HUES64 (cell line): ENCODE data around the gene FMN2.

Experiments
- H3K27ac ChIP-seq: 2 replicates; pipeline ENCODE4 v1.7.0; 2013; ENCODE audit warnings: low read depth, low read length, inconsistent platforms
- H3K27me3 ChIP-seq: 2 replicates; pipeline ENCODE4 v1.6.1; 2013; ENCODE audit warnings: mild to moderate bottlenecking, low read length; ENCODE audit not compliant: insufficient read depth
- H3K36me3 ChIP-seq: 2 replicates; pipeline ENCODE4 v1.6.1; 2013; ENCODE audit warnings: mild to moderate bottlenecking, low read length; ENCODE audit not compliant: insufficient read depth
- H3K4me1 ChIP-seq: 2 replicates; pipeline ENCODE4 v1.6.1; 2013; ENCODE audit warnings: mild to moderate bottlenecking, low read length, moderate library complexity; ENCODE audit not compliant: insufficient read depth
- H3K4me3 ChIP-seq: 2 replicates; pipeline ENCODE4 v1.5.1; 2013; ENCODE audit warnings: mild to moderate bottlenecking, low read length, moderate library complexity
- H3K9ac ChIP-seq: 2 replicates; pipeline ENCODE4 v1.6.1; 2013; ENCODE audit warnings: mild to moderate bottlenecking, low read depth, low read length
- H3K9me3 ChIP-seq: 2 replicates; pipeline ENCODE4 v1.6.1; 2013; ENCODE audit warnings: low read depth, low read length; ENCODE audit not compliant: insufficient read depth
- WGBS: fragments of 150-250, 120-280 bp; methylation state at CpG from one replicate; pipeline ENCODE4 v1.1.7; 2013; ENCODE audit warnings: missing lambda C conversion rate; 5-methylcytosine and 5-hydroxymethylcytosine counted together

Gene FMN2

DNA sequence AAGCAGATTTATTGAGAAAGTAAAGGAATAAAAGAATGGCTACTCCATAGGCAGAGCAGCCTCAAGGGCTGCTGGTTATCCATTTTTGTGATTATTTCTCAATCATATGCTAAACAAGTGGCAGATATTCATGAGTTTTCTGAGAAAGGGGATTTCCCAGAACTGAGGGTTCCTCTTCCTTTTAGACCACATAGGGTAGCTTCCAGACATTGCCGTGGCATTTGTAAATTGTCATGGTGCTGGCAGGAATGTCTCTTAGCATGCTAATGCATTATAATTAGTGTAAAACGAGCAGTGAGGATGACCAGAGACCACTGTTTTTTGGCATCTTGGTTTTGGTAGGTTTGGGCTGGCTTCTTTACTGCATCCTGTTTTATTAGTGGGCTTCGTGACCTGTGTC is 16.8 kb upstream of the FMN2 start:
- no peaks in the 10 kb centered on the region for H3K27me3 ChIP-seq
- WGBS = 67% methylated on average over 3 of the region's 3 CpGs
- H3K9me3 ChIP-seq = no peaks in the 10 kb centered on the region
- H3K4me3 ChIP-seq = no peak overlapping the region
- H3K36me3 ChIP-seq = no peaks in the 10 kb centered on the region
- H3K4me1 ChIP-seq = peaks cover 14% of the 10 kb centered on the region; the same call in 1 of the 2 replicates
- no peak overlapping the region for H3K27ac ChIP-seq
- H3K9ac ChIP-seq = no peak overlapping the region

DNA sequence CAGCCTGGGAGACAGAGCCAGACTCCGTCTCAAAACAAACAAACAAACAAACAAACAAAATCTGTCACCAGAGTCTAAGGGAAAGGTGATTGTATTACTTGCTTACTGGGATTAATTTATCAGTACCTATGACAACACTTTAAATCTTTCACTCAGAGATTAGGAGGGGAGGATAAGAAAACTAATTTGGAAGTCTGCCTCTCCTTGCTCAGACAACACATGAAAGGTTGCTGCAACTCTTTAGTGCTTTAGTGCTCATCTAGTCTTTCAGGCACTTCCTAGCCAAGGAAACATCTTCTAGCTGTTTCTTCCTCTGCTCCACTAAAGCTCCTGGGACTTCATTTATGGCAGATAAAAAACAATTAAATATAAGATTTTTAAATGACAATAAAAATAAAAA is 7.3 kb upstream of the FMN2 start:
- no CpG with 5 or more reads among the region's 1 CpG for WGBS

DNA sequence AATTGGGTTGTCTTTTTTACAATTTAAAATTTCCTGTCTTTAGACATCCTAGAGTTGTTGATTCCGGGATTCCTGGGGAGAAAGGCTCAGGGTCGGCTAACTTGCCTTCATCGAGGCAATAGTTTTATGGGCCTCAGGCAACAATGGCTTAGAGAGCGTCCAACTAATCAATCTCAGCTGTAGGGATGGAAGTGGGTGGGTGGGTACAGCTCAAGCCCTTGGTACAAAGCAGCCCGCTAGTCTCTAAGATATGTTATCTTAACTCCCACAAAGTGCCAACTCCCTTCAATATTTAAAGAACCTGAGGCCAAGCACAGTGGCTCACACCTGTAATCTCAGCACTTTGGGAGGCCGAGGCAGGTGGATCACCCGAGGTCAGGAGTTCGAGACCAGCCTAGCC is 6.9 kb upstream of the FMN2 start:
- H3K36me3 ChIP-seq = no peaks in the 10 kb centered on the region
- peaks cover 8% of the 10 kb centered on the region for H3K27me3 ChIP-seq
- WGBS = 77% methylated on average over 8 of the region's 8 CpGs
- 0 out of 2 replicates have a peak, but pooled peaks cover under 1% of the 10 kb centered on the region for H3K4me1 ChIP-seq
- H3K4me3 ChIP-seq = no peak overlapping the region
- no peaks in the 10 kb centered on the region for H3K9me3 ChIP-seq
- H3K9ac ChIP-seq = no peak overlapping the region
- H3K27ac ChIP-seq = no peak overlapping the region

More for the DNA sequence above, 7.3 kb upstream of the FMN2 start:
- no peaks in the 10 kb centered on the region for H3K9me3 ChIP-seq
- H3K9ac ChIP-seq = no peak overlapping the region
- no peaks in the 10 kb centered on the region for H3K4me1 ChIP-seq
- H3K27ac ChIP-seq = no peak overlapping the region
- H3K36me3 ChIP-seq = no peaks in the 10 kb centered on the region
- no peak overlapping the region for H3K4me3 ChIP-seq
- H3K27me3 ChIP-seq = peaks cover 4% of the 10 kb centered on the region

DNA sequence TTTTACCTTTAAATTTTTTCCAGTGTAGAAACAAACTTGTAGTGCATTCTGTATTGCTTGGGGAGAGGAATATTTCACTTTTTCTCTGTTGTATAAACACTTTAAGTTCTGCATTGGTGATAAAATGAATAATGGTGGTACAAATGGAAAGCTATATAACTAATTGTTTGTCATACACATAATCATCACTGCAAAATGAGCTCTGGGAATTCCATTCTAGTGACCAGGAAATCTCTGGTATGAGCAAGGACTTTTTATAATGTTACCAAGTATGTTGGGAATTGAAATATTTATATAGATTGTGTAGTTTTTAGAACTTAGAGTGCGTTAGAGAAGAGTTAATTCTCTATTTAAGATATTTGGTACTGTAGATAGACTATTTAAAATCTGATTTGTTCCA is 5.0 kb upstream of the FMN2 start:
- Histone ChIP-seq H3K27me3 (peaks cover 27% of the 10 kb centered on the region), H3K9ac (no peak overlapping the region), H3K4me1 (peaks cover 10% of the 10 kb centered on the region), H3K9me3 (no peaks in the 10 kb centered on the region), H3K27ac (no peak overlapping the region), H3K4me3 (no peak overlapping the region), H3K36me3 (no peaks in the 10 kb centered on the region)
- WGBS = 91% methylated on average over 1 of the region's 1 CpG

DNA sequence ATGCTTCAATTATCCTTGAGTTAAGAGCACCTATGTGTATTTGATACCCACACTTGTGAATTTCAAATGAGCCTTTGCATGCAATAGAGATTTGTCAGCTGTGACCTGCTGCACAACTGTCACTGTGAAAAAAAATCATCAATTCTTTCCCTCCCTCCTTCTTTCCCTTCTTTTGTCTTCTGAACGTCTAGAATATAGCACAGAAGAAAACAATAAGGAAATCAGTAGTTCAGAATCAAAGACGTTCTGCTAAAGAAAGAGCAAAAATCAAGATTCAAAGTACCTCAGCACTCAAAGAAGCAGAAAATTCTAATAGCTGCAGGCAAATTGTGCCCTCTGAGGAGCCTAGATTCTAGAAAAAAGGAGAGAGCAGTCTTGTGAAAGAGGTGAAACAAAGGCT is 1.7 kb upstream of the FMN2 start:
- no peak overlapping the region for H3K27ac ChIP-seq
- 44% methylated on average over 2 of the region's 2 CpGs for WGBS

DNA sequence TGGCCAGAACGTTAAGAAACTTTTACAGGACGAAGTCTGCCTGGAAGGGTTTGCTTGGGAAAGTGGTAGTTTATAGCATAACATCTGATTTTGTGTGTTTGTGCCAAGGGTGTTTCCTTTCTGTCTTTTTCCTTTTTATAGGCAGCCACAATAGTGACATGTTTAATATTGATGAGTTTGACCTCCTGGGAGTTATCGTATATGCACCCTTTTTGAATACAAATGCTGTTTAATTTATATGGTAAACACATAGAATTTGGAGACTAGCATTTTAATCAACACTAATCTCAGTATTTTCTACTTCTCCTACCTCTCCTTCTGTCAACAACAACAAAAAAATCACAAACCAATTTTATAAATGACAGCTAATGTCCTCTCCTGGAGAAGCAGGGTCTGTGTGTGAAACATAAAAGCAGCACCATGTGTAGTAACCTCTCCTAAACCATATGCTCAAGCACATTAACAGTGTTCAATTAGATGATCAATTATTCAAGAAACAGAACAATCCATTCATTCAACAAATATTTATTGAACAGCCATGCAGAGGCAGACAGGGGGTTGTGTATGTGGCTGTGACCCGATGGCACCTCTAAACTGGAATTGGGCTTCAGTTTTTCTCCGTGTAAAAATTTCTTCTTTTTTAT is 604 bp upstream of the FMN2 start:
- Histone ChIP-seq H3K9me3 (no peaks in the 10 kb centered on the region), H3K9ac (no peak overlapping the region), H3K36me3 (no peaks in the 10 kb centered on the region), H3K27ac (no peak overlapping the region), H3K27me3 (peaks cover 58% of the 10 kb centered on the region), H3K4me3 (peak overlapping the region; percentile 60), H3K4me1 (peaks cover 10% of the 10 kb centered on the region)
- WGBS = 40% methylated on average over 4 of the region's 5 CpGs

More for the DNA sequence above, 1.7 kb upstream of the FMN2 start:
- Histone ChIP-seq H3K9me3 (no peaks in the 10 kb centered on the region), H3K4me1 (peaks cover 10% of the 10 kb centered on the region), H3K9ac (no peak overlapping the region), H3K36me3 (no peaks in the 10 kb centered on the region), H3K27me3 (peaks cover 58% of the 10 kb centered on the region), H3K4me3 (no peak overlapping the region)

DNA sequence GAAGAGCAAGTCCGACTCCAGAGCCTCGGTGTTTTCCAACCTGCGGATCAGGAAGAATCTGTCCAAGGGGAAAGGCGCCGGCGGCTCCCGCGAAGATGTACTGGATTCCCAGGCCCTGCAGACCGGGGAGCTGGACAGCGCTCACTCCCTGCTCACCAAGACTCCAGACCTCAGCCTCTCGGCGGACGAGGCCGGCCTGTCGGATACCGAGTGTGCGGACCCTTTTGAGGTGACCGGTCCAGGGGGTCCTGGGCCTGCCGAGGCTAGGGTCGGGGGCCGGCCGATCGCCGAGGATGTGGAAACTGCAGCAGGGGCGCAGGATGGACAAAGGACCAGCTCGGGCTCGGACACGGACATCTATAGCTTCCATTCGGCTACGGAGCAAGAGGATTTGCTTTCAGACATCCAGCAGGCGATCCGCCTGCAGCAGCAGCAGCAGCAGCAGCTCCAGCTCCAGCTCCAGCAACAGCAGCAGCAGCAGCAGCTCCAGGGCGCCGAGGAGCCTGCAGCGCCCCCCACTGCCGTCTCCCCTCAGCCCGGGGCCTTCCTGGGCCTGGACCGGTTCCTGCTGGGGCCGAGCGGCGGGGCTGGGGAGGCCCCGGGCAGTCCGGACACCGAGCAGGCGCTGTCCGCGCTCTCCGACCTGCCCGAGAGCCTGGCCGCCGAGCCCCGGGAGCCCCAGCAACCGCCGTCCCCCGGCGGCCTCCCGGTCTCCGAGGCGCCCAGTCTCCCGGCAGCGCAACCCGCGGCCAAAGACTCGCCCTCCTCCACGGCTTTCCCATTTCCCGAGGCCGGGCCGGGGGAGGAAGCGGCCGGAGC is 827 bp downstream of the FMN2 start:
- under 1% methylated on average over 70 of the region's 70 CpGs for WGBS
- Histone ChIP-seq H3K36me3 (no peaks in the 10 kb centered on the region), H3K9ac (no peak overlapping the region; the same call in 1 of the 2 replicates), H3K27me3 (peaks cover 58% of the 10 kb centered on the region), H3K4me3 (peak overlapping the region; percentile 60), H3K9me3 (no peaks in the 10 kb centered on the region), H3K4me1 (peaks cover 10% of the 10 kb centered on the region), H3K27ac (no peak overlapping the region)

DNA sequence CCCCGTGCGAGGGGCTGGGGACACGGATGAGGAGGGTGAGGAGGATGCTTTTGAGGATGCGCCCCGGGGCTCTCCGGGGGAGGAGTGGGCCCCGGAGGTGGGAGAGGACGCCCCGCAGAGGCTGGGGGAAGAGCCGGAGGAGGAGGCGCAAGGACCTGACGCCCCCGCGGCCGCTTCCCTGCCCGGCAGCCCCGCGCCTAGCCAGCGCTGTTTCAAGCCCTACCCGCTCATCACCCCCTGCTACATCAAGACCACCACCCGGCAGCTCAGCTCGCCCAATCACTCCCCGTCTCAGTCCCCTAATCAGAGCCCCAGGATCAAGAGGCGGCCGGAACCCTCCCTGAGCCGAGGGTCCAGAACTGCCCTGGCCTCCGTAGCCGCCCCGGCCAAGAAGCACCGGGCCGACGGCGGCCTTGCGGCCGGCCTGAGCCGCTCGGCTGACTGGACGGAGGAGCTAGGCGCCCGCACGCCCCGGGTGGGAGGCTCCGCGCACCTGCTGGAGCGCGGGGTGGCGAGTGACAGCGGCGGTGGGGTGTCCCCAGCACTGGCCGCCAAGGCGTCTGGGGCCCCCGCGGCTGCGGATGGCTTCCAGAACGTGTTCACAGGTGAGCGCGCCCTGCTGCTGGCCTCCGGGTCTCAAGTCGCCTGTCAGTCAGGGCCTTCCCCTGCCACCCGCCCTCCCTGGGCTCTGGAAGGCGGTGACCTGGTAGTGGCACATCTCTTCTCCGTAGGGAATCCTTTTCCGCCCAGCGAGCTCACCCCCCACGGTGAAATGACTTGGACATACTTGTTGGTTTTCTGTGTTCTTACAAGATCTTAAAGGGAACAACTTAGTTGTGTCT is 1.7 kb downstream of the FMN2 start:
- Histone ChIP-seq H3K27ac (no peak overlapping the region), H3K4me3 (peak overlapping the region; percentile 60), H3K9ac (no peak overlapping the region; the same call in 1 of the 2 replicates)

DNA sequence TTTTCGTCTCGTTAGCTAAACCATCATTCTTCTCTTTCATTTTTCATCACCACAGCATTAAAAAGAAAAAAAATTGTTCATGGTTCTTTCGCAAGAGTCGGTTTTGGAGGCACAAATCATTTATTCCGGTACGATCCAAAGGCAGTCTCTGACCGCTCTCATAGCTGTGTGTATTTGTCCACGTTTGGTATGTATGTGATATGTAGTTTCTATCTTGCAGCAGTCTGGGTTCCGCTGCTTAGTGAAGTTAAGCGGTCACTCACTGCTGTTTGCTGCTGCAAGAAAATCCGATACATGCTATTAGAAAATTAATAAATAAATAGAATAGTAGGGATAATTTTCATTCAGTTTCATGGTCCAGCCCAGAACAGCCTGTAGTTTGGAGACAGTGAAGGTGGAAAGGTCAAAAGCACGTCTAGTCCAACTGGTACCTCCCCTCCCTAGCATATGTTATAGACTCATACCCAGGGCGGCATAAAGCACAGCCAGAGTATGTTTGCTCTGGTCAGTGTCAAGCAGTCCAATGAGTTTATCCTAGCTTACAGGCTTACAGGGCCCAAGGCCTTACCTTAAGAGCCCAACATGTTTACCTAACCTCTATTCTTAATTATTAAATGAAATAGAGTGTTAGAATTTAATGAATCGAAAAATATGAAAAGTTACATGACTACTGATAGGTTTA is 2.5 kb downstream of the FMN2 start:
- 92% methylated on average over 12 of the region's 14 CpGs for WGBS
- H3K27me3 ChIP-seq = peaks cover 56% of the 10 kb centered on the region
- 0 out of 2 replicates have a peak overlapping the region, but pooled peaks have one; percentile 60 for H3K4me3 ChIP-seq
- no peaks in the 10 kb centered on the region for H3K9me3 ChIP-seq
- no peak overlapping the region for H3K9ac ChIP-seq
- no peaks in the 10 kb centered on the region for H3K36me3 ChIP-seq
- H3K4me1 ChIP-seq = peaks cover 10% of the 10 kb centered on the region
- H3K27ac ChIP-seq = no peak overlapping the region

More for the DNA sequence above, 1.7 kb downstream of the FMN2 start:
- H3K27me3 ChIP-seq = peaks cover 58% of the 10 kb centered on the region
- H3K36me3 ChIP-seq = no peaks in the 10 kb centered on the region
- H3K4me1 ChIP-seq = peaks cover 10% of the 10 kb centered on the region
- no peaks in the 10 kb centered on the region for H3K9me3 ChIP-seq
- WGBS = 2% methylated on average over 65 of the region's 65 CpGs

DNA sequence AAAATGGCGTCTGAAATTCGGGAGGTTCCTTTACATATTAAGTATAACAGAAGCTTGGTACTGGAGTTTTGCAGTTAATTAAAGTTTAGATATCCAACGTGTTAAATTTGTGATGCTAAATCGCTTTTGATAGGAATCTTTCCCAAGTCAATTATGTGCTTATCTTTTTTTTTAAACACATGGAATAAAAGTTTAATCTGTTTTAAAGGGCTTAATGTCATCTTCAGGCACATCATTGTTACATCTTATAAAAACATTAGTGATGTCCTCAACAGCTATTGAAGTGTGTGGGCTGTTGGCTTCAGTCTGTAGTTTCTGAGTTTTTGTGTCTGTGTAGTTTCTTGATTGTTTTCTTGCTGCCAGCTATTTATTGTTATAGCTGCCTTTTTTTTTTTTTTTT is 5.3 kb downstream of the FMN2 start:
- H3K27ac ChIP-seq = no peak overlapping the region
- H3K36me3 ChIP-seq = no peaks in the 10 kb centered on the region
- no peaks in the 10 kb centered on the region for H3K9me3 ChIP-seq
- H3K9ac ChIP-seq = no peak overlapping the region
- peaks cover 29% of the 10 kb centered on the region for H3K27me3 ChIP-seq
- 100% methylated on average over 2 of the region's 4 CpGs for whole genome bisulfite sequencing
- no peak overlapping the region for H3K4me3 ChIP-seq
- H3K4me1 ChIP-seq = peaks cover 7% of the 10 kb centered on the region
